Skeletal muscle satellite cell (primary cell): Measurements from ENCODE around the gene SLC17A9.

Source experiments
- H3K27me3 ChIP-seq: 2 replicates; pipeline ENCODE4 v1.7.0; 2013; ENCODE audit warnings: low read length; ENCODE audit not compliant: control insufficient read depth, insufficient read depth
- H3K36me3 ChIP-seq: 2 replicates; pipeline ENCODE4 v1.7.0; 2013; ENCODE audit warnings: mild to moderate bottlenecking, control low read depth, low read length; ENCODE audit not compliant: insufficient read depth
- H3K4me1 ChIP-seq: 2 replicates; pipeline ENCODE4 v1.7.0; 2013; ENCODE audit warnings: low read length; ENCODE audit not compliant: control insufficient read depth, insufficient read depth
- H3K4me2 ChIP-seq: 2 replicates; pipeline ENCODE4 v1.7.0; 2013; ENCODE audit warnings: mild to moderate bottlenecking, low read length
- H3K4me3 ChIP-seq: 2 replicates; pipeline ENCODE4 v1.7.0; 2013; ENCODE audit warnings: low read length
- H3K9ac ChIP-seq: 2 replicates; pipeline ENCODE4 v1.7.0; 2013; ENCODE audit warnings: mild to moderate bottlenecking, low read depth, low read length, moderate library complexity
- H3K9me3 ChIP-seq: replicated peaks from 2 replicates; pipeline ENCODE4 v1.7.0; 2013; ENCODE audit warnings: mild to moderate bottlenecking, control low read depth, low read length

The SLC17A9 gene

GRCh38 chr20:62978561-62978943 is 26.0 kb downstream of the SLC17A9 start:
- Histone ChIP-seq H3K9ac (no peak overlapping the region), H3K4me3 (no peak overlapping the region), H3K9me3 (no peaks in the 10 kb centered on the region), H3K4me1 (no peaks in the 10 kb centered on the region), H3K4me2 (no peak overlapping the region), H3K36me3 (no peaks in the 10 kb centered on the region), H3K27me3 (peaks cover 73% of the 10 kb centered on the region)

GRCh38 chr20:62979310-62979709 is 26.8 kb downstream of the SLC17A9 start:
- no peaks in the 10 kb centered on the region for H3K9me3 ChIP-seq
- H3K36me3 ChIP-seq, result no peaks in the 10 kb centered on the region
- H3K4me2 ChIP-seq, result no peak overlapping the region
- no peak overlapping the region for H3K9ac ChIP-seq
- H3K27me3 ChIP-seq, result peaks cover 74% of the 10 kb centered on the region
- no peaks in the 10 kb centered on the region for H3K4me1 ChIP-seq
- H3K4me3 ChIP-seq, result no peak overlapping the region

GRCh38 chr20:62979876-62980373 is 27.4 kb downstream of the SLC17A9 start:
- H3K4me1 ChIP-seq, result no peaks in the 10 kb centered on the region
- no peak overlapping the region for H3K4me3 ChIP-seq
- H3K9me3 ChIP-seq, result no peaks in the 10 kb centered on the region
- H3K9ac ChIP-seq, result no peak overlapping the region
- H3K36me3 ChIP-seq, result no peaks in the 10 kb centered on the region
- peaks cover 73% of the 10 kb centered on the region for H3K27me3 ChIP-seq
- no peak overlapping the region for H3K4me2 ChIP-seq

- no peaks in the 10 kb centered on the region for H3K4me1 ChIP-seq
- no peak overlapping the region for H3K4me2 ChIP-seq
- H3K27me3 ChIP-seq, result peaks cover 72% of the 10 kb centered on the region
- no peaks in the 10 kb centered on the region for H3K36me3 ChIP-seq
- no peak overlapping the region for H3K4me3 ChIP-seq
- H3K9me3 ChIP-seq, result no peaks in the 10 kb centered on the region
- H3K9ac ChIP-seq, result no peak overlapping the region
These were observed 28.0 kb downstream of the SLC17A9 start for GRCh38 chr20:62980380-62980960.

- peaks cover 75% of the 10 kb centered on the region for H3K27me3 ChIP-seq
- H3K4me1 ChIP-seq, result no peaks in the 10 kb centered on the region
These were observed 28.5 kb downstream of the SLC17A9 start for GRCh38 chr20:62980970-62981369.

GRCh38 chr20:62982124-62983075 is 29.9 kb downstream of the SLC17A9 start:
- H3K27me3 ChIP-seq, result peaks cover 82% of the 10 kb centered on the region
- no peaks in the 10 kb centered on the region for H3K9me3 ChIP-seq
- H3K9ac ChIP-seq, result no peak overlapping the region
- no peak overlapping the region for H3K4me2 ChIP-seq
- no peak overlapping the region for H3K4me3 ChIP-seq
- no peaks in the 10 kb centered on the region for H3K36me3 ChIP-seq
- H3K4me1 ChIP-seq, result no peaks in the 10 kb centered on the region

More at GRCh38 chr20:62980970-62981369, 28.5 kb downstream of the SLC17A9 start:
- no peaks in the 10 kb centered on the region for H3K9me3 ChIP-seq
- H3K4me2 ChIP-seq, result no peak overlapping the region
- no peak overlapping the region for H3K9ac ChIP-seq
- H3K36me3 ChIP-seq, result no peaks in the 10 kb centered on the region
- no peak overlapping the region for H3K4me3 ChIP-seq

GRCh38 chr20:62983210-62983609 is 30.7 kb downstream of the SLC17A9 start:
- Histone ChIP-seq H3K4me3 (no peak overlapping the region), H3K9me3 (no peaks in the 10 kb centered on the region), H3K27me3 (peaks cover 73% of the 10 kb centered on the region), H3K9ac (no peak overlapping the region), H3K36me3 (no peaks in the 10 kb centered on the region), H3K4me1 (no peaks in the 10 kb centered on the region), H3K4me2 (no peak overlapping the region)

GRCh38 chr20:62984666-62985443 is 32.3 kb downstream of the SLC17A9 start:
- Histone ChIP-seq H3K27me3 (peaks cover 68% of the 10 kb centered on the region), H3K4me1 (no peaks in the 10 kb centered on the region), H3K4me2 (no peak overlapping the region), H3K4me3 (no peak overlapping the region), H3K36me3 (no peaks in the 10 kb centered on the region), H3K9ac (no peak overlapping the region), H3K9me3 (no peaks in the 10 kb centered on the region)

- Histone ChIP-seq H3K4me3 (no peak overlapping the region), H3K27me3 (peaks cover 66% of the 10 kb centered on the region), H3K9me3 (no peaks in the 10 kb centered on the region), H3K36me3 (no peaks in the 10 kb centered on the region), H3K4me2 (no peak overlapping the region), H3K4me1 (no peaks in the 10 kb centered on the region), H3K9ac (no peak overlapping the region)
These were observed 32.9 kb downstream of the SLC17A9 start for GRCh38 chr20:62985444-62985778.

GRCh38 chr20:62986257-62986800 is 33.8 kb downstream of the SLC17A9 start:
- no peak overlapping the region for H3K4me2 ChIP-seq
- H3K4me3 ChIP-seq, result no peak overlapping the region
- H3K9me3 ChIP-seq, result no peaks in the 10 kb centered on the region
- H3K9ac ChIP-seq, result no peak overlapping the region
- no peaks in the 10 kb centered on the region for H3K4me1 ChIP-seq
- no peaks in the 10 kb centered on the region for H3K36me3 ChIP-seq
- peaks cover 68% of the 10 kb centered on the region for H3K27me3 ChIP-seq

- no peaks in the 10 kb centered on the region for H3K36me3 ChIP-seq
- no peak overlapping the region for H3K9ac ChIP-seq
- no peak overlapping the region for H3K4me2 ChIP-seq
- H3K4me1 ChIP-seq, result no peaks in the 10 kb centered on the region
- no peaks in the 10 kb centered on the region for H3K9me3 ChIP-seq
- H3K4me3 ChIP-seq, result no peak overlapping the region
- H3K27me3 ChIP-seq, result peaks cover 66% of the 10 kb centered on the region
These were observed 34.6 kb downstream of the SLC17A9 start for GRCh38 chr20:62987114-62987513.
